ENCODE results near the gene SERINC4. TPM values are rescaled to one million over a fixed set of nuclear protein-coding genes. Genes with fewer than 3 reads are reported as not detected.

Gene SERINC4
- total and polyA plus RNA-seq, 2 of the 4 experiments (the other 2 are of a cell fraction) = under 0.01 to 0.09 TPM

- no peak overlapping the region for H2BK20ac ChIP-seq (ENCODE audit: low read depth, low read length)
- peak overlapping the region; percentile 99 for H3K4ac ChIP-seq (ENCODE audit: low read depth, low read length)
- H2AK9ac ChIP-seq (replicated peaks; ENCODE audit: low read depth, low read length, poor library complexity) = peak overlapping the region; percentile 100
- DNase-seq (peak; percentile 34), ATAC-seq (ENCODE audit: low read depth) (peak; percentile 0)
- H3K9me1 ChIP-seq (ENCODE audit: insufficient read depth, low read length) = peaks cover 33% of the 10 kb centered on the region
- 0% methylated on average over 3 of the region's 33 CpGs; no CpG with 5 or more reads in 1 of the 2 experiments for WGBS, 2 experiments (ENCODE audit: extremely low coverage in 2 of 2, insufficient read length in 1 of 2)
- H3K4me3 ChIP-seq (ENCODE audit: insufficient read depth, low read depth, low read length) = peak overlapping the region; percentile 71
- peak overlapping the region; percentile 86 to 98 for H4K8ac ChIP-seq (ENCODE audit: low read depth in 2 of 2, low read length in 2 of 2)
- intact Hi-C loops (cut with micrococcal nuclease) (no loop called here), dilution Hi-C loops (cut with HindIII; ENCODE audit: low sequenced_read_pairs, unreplicated experiment) (no loop called here), in situ Hi-C loops (cut with MboI; ENCODE audit: low sequenced_read_pairs) (no loop called here)
- ChIA-PET POLR2A (ENCODE audit: unreplicated experiment) (interaction anchor here (0.5 kb wide), 1 partner anchor 48 kb away, joined by 10 read pairs; no protein-coding TSS in a partner anchor), CTCF (interaction anchor here (1.0 kb wide), 1 partner anchor 16 kb away, joined by 3 read pairs; the partner anchor contains the start of gene ELL3)
- peaks cover 21% of the 10 kb centered on the region for H3K4me1 ChIP-seq (ENCODE audit: control insufficient read depth, insufficient read depth, low read length)
- no peak for TF ChIP-seq ELK1 (IDR thresholded peaks at IDR 0.05; ENCODE audit: borderline replicate concordance, low read depth, low read length)
- no peak for TF ChIP-seq MAFK (IDR thresholded peaks at IDR 0.05; ENCODE audit: low read depth, low read length)
- peak; percentile 22; the same call in 1 of the 2 replicates for TF ChIP-seq CTCF (conservative IDR thresholded peaks at IDR 0.05; ENCODE audit: low read depth, low read length)
- TF ChIP-seq RFX5 (IDR thresholded peaks at IDR 0.05; ENCODE audit: low read depth, low read length) = no peak
- peak overlapping the region; percentile 81 for H4K5ac ChIP-seq (ENCODE audit: low read depth, low read length)
- no TSS peak for BruUV-seq (replicated peaks)
- H4K20me1 ChIP-seq (ENCODE audit: insufficient read depth, low read length) = peaks cover 47% of the 10 kb centered on the region
- H3K56ac ChIP-seq (ENCODE audit: extremely low read depth, insufficient read depth, low read length) = peak overlapping the region; percentile 95
- peak overlapping the region; percentile 66 for H2BK120ac ChIP-seq (ENCODE audit: low read depth, low read length)
- H3K79me1 ChIP-seq (ENCODE audit: low read depth in 1 of 2, low read length in 2 of 2) = peaks cover 31 to 54% of the 10 kb centered on the region in 2 experiments
- H2BK15ac ChIP-seq (ENCODE audit: low read depth, low read length) = peak overlapping the region; percentile 24; the same call in 1 of the 3 replicates
- H3K23ac ChIP-seq (ENCODE audit: low read depth, low read length) = peak overlapping the region; percentile 97
- peak overlapping the region; percentile 69; the same call in 1 of the 2 replicates for H3K18ac ChIP-seq (ENCODE audit: low read depth, low read length)
- no peaks in the 10 kb centered on the region for H3K9me3 ChIP-seq (ENCODE audit: control insufficient read depth, insufficient read depth, low read length)
- peak overlapping the region; percentile 98 for H4K91ac ChIP-seq (ENCODE audit: insufficient read depth, low read depth, low read length)
- peak overlapping the region; percentile 97 for H3K9ac ChIP-seq (ENCODE audit: low read depth, low read length)
- peak overlapping the region; percentile 97 for H2AK5ac ChIP-seq (ENCODE audit: low read depth, low read length)
- H3K27me3 ChIP-seq (ENCODE audit: control insufficient read depth, insufficient read depth, low read length) = no peaks in the 10 kb centered on the region
- H3K4me2 ChIP-seq (ENCODE audit: low read depth, low read length) = peak overlapping the region; percentile 82
- H3K27ac ChIP-seq (ENCODE audit: insufficient read depth, low read length) = peak overlapping the region; percentile 95
- peaks cover 37% of the 10 kb centered on the region for H3K36me3 ChIP-seq (ENCODE audit: control insufficient read depth, insufficient read depth, low read length)
- peak overlapping the region; percentile 99 for H3K14ac ChIP-seq (replicated peaks; ENCODE audit: low read depth, low read length)
- H2AFZ ChIP-seq (replicated peaks; ENCODE audit: low read length, poor library complexity) = peak overlapping the region; percentile 92
- H2BK5ac ChIP-seq (ENCODE audit: low read depth, low read length, poor library complexity, severe bottlenecking) = peak overlapping the region; percentile 82
Observed at GRCh38 chr15:43792761-43793476, 7.1 kb downstream of the SERINC4 start.

Measured in IMR-90 (cell line).